ENCODE results near the gene C11orf16. TPM values are rescaled to one million over a fixed set of nuclear protein-coding genes. Genes with fewer than 3 reads are reported as not detected.
"Not testable (repeated sequence)": the region's sequence is repeated elsewhere in the genome, so short reads cannot be mapped to it uniquely, and the experiment has no call there.

Gene C11orf16
- total RNA-seq (ENCODE audit: low replicate concordance) = not detected in 2 replicates

DNA sequence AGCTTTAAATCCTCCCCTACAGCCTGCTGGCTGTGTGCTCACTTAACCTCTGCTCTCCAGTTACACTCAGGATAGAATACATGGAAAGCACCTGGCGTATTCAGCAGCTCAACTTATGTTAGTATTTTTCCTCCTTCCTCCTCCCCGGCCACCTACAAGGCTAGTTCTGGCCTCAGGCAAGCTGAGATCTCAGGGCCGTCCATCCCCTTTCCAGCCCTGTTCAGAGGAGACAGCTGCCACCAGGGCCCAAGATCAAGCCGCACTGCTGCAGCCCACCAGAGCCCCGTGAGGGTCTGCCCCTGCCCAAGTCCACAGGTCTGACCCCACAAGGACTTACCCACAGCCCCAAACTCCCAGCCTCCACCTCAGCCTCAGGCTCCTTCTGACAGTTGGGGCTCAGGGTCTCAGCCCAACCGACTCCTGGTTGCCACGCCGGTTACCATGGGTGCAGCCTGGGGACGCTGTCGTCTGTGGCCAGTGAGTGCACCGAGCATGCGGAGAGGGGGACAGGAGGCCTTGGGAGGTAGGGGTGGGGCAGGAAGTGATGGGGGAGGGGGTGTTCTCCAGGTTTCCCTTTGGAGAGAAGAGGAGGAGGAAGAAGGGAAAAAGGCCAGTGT is at the start of gene C11orf16:
TSS of gene C11orf16 (minus strand) at position 384 of the 617 bp plus-strand sequence. CDS start 639 bp downstream, outside the sequence.
- TF ChIP-seq CTCF (IDR thresholded peaks at IDR 0.05; ENCODE audit: insufficient read depth, low read length) = no peak
- DNase-seq (ENCODE audit: low read depth) = no peak
- H3K4me3 ChIP-seq (ENCODE audit: low read depth, low read length) = no peak within 1 kb of the TSS

DNA sequence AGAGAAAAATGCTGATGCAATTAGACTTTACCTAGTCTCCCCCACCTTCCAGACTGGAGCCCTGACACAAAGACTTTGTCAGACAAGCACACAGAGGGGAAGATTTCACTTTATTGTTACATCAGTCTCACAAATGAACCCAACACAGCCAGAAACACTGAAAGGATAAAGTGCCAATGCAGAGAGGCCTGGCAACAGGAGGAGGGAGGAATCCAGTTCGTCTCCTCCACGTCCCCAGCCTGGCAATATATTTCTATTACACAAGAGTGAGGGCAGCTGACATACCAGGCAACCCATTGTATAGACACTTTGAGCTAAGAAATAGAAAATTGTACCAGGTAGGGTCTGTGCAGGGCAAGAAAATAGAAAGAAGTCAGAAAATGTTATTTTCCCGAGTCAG is 47.7 kb upstream of the C11orf16 start:
- no peak for TF ChIP-seq CTCF (IDR thresholded peaks at IDR 0.05; ENCODE audit: insufficient read depth, low read length)
- no peak overlapping the region for H3K4me3 ChIP-seq (ENCODE audit: low read depth, low read length)
- DNase-seq (ENCODE audit: low read depth) = no peak

DNA sequence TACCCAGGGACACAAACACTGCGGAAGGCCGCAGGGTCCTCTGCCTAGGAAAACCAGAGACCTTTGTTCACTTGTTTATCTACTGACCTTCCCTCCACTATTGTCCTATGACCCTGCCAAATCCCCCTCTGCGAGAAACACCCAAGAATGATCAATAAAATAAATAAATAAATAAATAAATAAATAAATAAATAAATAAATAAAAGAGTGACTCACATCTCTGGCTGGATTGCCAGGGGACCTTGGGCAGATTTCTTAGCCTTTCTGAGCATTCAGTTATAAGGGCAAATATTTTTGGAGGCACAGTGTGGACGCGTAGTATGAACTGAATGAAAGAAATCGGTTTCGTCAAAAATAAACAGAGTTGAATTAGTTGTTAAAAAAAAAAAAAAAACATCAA is 46.6 kb upstream of the C11orf16 start:
- not testable (repeated sequence) for H3K4me3 ChIP-seq (ENCODE audit: low read depth, low read length); DNase-seq (ENCODE audit: low read depth)

GRCh38 chr11:8973121-8973520 is 40.4 kb upstream of the C11orf16 start:
- no peak for TF ChIP-seq CTCF (IDR thresholded peaks at IDR 0.05; ENCODE audit: insufficient read depth, low read length)
- H3K4me3 ChIP-seq (ENCODE audit: low read depth, low read length) = no peak overlapping the region
- DNase-seq (ENCODE audit: low read depth) = no peak

DNA sequence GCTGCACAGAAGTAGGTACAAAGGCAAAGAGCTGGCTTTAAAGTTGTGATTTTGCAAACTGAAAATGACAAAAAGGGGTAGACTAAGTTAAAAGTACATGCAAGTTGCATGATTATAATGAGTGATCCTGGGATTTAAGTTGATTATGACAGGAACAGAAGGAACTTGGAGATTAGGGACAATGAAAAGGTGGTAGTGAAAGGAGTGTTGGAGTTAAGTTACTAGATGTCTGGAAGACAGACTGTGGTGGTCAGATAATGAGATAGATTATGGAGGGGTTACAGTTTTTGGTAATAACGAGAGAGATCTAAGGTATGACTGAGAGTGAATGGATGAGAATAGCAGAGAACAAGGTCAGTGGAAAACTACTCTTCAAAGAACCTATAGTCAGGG is 39.2 kb upstream of the C11orf16 start:
- H3K4me3 ChIP-seq (ENCODE audit: low read depth, low read length) = no peak overlapping the region
- TF ChIP-seq CTCF (IDR thresholded peaks at IDR 0.05; ENCODE audit: insufficient read depth, low read length) = no peak
- no peak for DNase-seq (ENCODE audit: low read depth)

- TF ChIP-seq CTCF (IDR thresholded peaks at IDR 0.05; ENCODE audit: insufficient read depth, low read length) = no peak
- H3K4me3 ChIP-seq (ENCODE audit: low read depth, low read length) = no peak overlapping the region
- no peak for DNase-seq (ENCODE audit: low read depth)
These were observed 38.6 kb upstream of the C11orf16 start for GRCh38 chr11:8971196-8971923.

GRCh38 chr11:8967184-8967583 is 34.4 kb upstream of the C11orf16 start:
- no peak overlapping the region for H3K4me3 ChIP-seq (ENCODE audit: low read depth, low read length)
- no peak for TF ChIP-seq CTCF (IDR thresholded peaks at IDR 0.05; ENCODE audit: insufficient read depth, low read length)
- no peak for DNase-seq (ENCODE audit: low read depth)
